ENCODE measurements around the gene HOXB2. TPM values are rescaled to one million over a fixed set of nuclear protein-coding genes. Genes with fewer than 3 reads are reported as not detected.

The HOXB2 gene
- total RNA-seq, 2 experiments from 2014 or later = 13.0 to 13.4 TPM

DNA sequence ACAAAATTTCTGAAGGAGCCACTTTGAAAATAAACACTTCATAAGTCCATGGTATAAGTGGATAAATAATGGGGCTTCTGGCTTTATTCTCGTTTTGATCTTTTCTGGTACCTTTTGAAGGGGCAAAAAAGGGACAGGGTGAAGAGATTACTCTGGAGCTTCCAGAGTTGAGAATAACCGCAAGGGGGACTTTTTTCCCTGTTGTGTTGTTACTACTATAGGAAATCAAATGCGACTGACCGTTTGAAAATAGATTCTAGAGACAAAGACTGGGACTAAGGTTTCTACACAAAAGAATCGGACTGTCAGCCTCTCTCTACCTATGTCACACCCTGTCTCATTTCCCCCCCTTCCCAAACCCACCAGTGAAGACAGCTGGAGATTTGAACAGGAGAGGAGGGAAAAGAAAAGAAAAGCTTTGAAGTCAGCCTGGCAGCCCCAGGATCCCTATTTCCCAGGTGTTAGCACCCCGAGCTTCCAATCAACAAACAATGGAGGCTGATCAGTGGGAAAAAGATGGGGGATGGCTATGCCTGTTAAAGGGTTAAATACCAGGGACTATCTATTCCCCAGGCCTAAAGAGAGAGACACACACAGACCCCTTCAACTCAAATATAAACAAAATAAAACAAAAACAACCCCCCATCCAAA, 24.9 kb upstream of the HOXB2 start:
- CTCF ChIA-PET = no interaction called here
- POLR2A ChIA-PET = no interaction called here

DNA sequence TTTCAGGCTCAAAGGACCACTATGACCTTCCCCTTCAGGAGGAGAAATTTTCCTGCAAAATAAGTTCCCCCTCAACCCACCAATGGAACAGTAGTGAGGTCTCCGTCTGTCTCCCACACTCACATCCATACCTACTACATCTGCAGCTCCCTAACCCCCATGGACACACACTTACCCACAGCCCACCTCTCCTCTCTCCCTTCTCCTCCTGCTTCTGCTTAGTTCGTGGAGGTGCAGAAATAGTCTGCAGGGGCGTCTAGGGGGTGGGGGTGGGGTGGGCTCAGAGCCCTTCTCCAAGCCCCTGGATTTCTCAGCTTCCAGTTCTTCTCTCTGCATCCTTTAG, 24.3 kb upstream of the HOXB2 start:
- POLR2A ChIA-PET = no interaction called here
- CTCF ChIA-PET = no interaction called here

GRCh38 chr17:48568499-48569239, 23.8 kb upstream of the HOXB2 start:
- POLR2A ChIA-PET = no interaction called here
- CTCF ChIA-PET = no interaction called here

DNA sequence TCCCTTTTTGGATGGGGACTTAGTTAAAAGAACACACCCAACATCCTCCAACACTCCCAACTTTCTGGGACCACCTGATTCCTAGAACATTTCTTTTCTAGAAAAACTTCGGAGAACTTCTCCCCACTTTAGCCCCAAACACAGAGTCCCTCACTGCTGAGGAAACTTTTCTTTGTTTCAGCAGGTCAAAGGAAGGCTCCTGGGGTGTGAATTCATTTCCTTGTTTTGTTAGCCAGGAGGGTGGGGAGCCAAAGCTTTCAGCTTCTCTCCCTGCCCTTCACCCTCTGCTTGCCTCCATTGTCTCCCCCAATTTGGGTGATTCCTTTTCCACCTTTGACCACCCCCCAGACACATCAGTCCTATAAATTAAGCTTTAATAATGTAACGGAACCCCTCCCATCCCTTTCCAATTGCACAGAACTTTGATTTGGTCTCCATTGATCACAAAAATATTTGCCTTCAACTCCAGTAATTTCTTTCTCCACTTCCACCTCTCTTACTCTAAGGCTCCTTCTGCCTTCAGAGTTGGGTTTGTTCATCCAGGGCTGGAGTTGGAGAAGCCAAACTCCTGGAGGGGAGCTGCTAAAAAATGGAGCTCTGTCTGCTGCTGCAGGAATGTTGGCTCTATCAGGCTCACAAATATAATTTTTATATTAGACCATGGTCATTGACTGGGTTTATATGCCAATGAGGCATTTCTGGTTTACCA, 22.9 kb upstream of the HOXB2 start:
- CTCF ChIA-PET = interaction anchor here (1.1 kb wide), 1 partner anchor 51 kb away, joined by 3 read pairs; no protein-coding TSS in a partner anchor
- POLR2A ChIA-PET = no interaction called here

DNA sequence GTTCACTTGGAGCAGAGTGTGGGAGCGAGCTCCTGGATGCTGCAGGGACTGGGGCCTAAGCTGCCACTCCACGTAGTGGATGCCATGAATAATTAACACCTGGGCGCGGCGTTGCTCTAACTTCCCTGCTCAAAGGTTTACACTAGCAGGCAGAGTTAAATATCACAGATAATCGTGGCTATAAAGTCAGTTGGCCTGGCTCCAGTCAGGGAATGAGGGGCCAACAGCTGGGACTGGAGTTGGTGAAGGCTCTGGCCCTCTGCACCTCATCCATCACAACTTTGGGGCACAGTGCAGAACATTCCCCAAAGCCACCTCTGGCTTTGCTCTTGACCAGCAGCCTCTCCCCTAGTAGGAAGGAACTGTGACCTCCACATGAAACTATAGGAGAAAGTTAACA, 22.3 kb upstream of the HOXB2 start:
- ChIA-PET CTCF (interaction anchor here (0.7 to 1.1 kb wide), 2 partner anchors 43 to 52 kb away, joined by 3 read pairs; no protein-coding TSS in a partner anchor), POLR2A (no interaction called here)

DNA sequence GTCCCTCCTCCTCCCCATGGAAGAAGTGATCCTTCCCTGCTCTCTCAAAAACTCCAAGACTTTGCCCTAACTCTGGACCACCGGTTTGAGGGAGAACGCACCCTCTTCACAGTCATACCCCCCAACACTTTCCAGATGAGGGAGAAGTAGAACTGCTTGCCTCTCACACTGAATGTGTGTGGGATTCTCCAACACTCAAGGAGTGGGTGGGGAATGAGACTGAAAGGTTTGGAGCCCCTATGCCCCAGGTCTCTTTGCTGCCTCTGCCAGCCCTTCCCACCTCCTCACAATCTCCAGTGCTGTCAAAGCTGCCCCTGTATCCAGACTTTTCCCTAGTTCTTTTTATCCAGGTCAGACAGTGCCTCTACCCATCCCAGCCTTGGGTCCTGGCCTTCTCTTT, 21.8 kb upstream of the HOXB2 start:
- CTCF ChIA-PET = interaction anchor here (0.7 to 1.1 kb wide), 2 partner anchors 43 to 52 kb away, joined by 3 read pairs; no protein-coding TSS in a partner anchor
- POLR2A ChIA-PET = no interaction called here

- POLR2A ChIA-PET = no interaction called here
- CTCF ChIA-PET = no interaction called here
Measured at GRCh38 chr17:48565925-48566710, 21.2 kb upstream of the HOXB2 start.

GRCh38 chr17:48565022-48565554, 20.2 kb upstream of the HOXB2 start:
- POLR2A ChIA-PET = no interaction called here
- CTCF ChIA-PET = no interaction called here

- ChIA-PET CTCF (no interaction called here), POLR2A (no interaction called here)
Measured at GRCh38 chr17:48564188-48565021, 19.5 kb upstream of the HOXB2 start.

DNA sequence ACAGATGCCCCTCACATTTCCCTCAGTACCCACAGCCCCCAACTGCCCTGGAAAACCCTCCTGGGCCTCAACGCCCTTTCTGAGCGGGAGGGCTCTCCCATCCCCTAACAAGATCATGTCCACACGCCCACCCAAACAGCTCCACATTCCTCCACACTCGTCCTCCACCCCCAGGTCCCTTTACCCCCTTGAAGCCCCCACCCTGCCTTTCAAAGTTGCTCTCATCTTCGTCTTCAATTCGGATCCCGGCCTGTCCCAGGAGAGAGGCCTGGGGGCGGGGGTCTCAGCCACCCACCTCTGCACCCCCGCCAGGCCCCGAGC, 18.9 kb upstream of the HOXB2 start:
- POLR2A ChIA-PET = interaction anchor here (0.6 kb wide), 1 partner anchor 208 kb away, joined by 6 read pairs; no protein-coding TSS in a partner anchor
- CTCF ChIA-PET = no interaction called here

GRCh38 chr17:48563385-48563838, 18.5 kb upstream of the HOXB2 start:
- POLR2A ChIA-PET = interaction anchor here (0.6 kb wide), 1 partner anchor 209 kb away, joined by 6 read pairs; no protein-coding TSS in a partner anchor
- CTCF ChIA-PET = no interaction called here

DNA sequence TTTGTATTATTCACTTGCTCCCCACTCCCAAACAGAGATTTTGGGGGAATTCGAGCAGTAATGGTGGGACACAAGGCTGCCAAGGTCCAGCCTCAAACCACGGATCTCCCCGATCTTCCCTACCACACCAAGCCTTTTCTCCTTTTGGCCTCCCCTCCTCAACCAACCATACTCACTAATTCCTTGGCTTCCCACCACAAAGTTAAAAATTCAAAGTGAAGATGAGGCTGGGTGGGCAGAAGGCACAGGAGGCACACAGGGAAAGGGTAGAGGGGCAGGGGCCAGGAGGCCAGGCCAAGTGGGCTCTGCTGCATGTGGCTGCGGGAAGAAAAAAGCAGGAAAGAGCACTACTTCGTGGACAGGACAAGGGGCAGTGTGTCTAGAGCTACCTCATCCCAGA, 18.0 kb upstream of the HOXB2 start:
- ChIA-PET POLR2A (no interaction called here), CTCF (no interaction called here)

GRCh38 chr17:48561884-48562810, 17.2 kb upstream of the HOXB2 start:
- ChIA-PET CTCF (no interaction called here), POLR2A (no interaction called here)

DNA sequence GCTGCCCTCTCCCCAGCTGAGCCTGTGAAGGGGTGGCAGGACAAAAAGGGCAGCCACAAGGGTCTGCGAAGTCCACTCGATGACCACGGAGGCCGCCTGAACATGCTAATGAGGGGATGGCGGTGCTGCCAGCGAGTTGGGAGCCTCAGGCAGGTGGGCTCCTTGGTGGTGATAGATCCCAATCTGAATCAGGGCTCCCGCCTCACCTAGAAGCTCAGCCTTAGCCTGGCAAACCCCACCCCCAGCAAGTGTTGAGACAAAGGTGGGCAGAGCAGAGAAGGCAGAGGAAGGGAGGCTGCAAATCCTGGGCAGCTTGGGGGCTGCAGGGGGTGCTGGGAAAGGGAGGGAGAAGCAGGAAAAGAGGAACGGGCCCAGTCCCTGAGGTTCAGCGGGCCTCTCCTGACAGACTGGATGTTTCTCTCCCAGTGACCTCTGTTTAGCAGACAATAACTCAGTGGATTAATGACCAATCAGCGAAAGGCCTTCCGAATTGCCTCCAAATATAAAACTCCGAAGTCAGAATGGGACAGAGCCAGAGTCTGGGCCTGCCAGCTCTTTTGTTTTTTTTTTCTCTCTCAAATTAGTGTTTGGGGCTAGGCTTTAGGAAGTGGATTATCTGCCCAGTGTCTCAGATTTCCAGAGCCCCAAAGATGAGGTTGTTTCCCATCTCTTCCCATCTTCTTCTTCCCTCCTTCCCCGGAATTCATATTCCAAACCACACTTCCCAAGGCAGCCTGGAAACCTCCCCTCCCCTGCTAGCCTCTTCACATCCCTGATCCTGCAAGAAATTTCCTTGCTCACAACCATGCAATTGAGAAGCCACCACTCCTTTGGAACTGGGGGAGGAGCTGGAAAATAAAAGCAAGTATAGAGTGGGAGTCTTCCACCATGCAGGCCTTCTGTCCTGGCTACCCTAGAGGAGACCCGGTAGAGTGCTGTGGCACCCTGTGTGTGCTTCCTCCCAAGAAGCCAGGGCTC, 15.2 kb upstream of the HOXB2 start:
- POLR2A ChIA-PET = no interaction called here
- CTCF ChIA-PET = no interaction called here

DNA sequence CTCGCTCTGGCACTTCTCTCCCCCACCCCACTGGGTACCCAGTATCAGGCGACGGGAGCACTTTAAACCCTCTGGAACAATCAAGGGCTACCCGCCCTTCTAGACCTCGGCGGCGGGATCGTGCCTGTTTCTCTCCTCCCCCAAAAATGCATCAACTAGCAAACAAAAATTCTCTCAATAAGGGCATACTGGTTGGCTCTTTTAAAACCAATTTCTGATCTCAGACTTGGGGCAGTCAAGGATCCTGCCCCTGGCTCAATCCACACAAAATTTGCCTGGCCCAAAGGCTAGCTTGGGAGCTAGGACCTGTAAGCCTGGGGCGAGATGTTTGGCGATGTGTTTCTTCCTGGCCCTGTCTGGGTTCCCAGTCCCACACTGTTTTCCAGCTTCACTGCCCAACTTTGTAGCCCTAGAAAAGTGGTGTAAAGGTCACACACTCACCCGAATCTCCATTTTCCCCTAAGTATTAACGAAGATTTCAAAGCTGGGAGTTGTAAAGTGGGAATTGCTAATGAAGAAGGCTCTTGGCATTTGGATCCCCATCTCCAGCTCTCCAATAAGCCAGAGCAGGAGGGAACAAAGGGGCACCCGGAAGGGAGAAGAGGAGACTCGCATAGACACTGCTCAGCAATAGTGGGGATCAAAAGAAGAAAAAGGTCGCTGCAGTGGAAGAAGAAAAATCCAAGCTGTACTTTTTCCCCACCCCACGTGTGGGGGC, 14.4 kb upstream of the HOXB2 start:
- POLR2A ChIA-PET = no interaction called here
- CTCF ChIA-PET = no interaction called here

DNA sequence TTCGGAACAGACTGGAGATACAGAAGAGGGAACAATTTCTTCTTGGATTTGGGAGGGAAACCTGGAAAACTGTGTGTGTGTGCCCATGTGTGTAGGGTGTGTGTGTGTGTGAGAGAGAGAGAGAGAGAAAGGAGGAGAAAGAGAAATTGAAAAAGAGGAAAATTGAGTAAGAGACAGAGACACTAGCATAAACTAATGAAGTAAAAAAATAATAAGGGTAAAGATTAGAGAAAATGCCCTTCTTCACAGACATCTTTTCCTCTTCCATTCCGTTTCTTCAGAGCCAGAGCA, 13.9 kb upstream of the HOXB2 start:
- CTCF ChIA-PET = no interaction called here
- POLR2A ChIA-PET = no interaction called here
